Breast epithelium (tissue), 3 donors: ENCODE results near the gene SEMA6D.

ENCODE experiments used
- CTCF ChIP-seq, 3 donors: fragments of 450-650 bp; IDR thresholded peaks; one replicate each; pipeline ENCODE4 v1.5.1; 2016 to 2017; ENCODE audit warnings: antibody characterized with exemption in 3 of 3, mild to moderate bottlenecking in 3 of 3, moderate library complexity in 3 of 3
- POLR2AphosphoS5 ChIP-seq, 3 donors: sonication (generic); formaldehyde crosslinking; IDR thresholded peaks; one replicate each; pipeline ENCODE4 v1.6.1; 2017; ENCODE audit warnings: antibody characterized with exemption in 3 of 3

DNA sequence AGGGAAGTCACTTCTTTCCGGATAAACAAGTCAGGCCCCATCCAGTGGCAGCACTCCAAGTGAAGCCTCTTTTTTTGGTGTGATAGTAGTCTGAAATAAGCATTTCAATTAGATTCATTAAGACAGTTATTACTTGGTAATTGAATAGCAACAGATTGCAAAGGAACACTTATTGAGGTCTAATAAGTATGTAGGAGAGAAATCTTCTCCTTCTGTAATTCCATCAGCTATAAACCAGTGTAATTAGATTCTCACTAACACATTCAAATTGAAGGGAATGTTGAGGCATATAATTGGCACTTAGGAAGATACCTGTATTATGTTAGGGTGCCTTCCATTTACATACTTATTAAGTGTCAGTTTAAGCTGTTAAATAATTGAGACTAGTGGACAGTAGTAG is 73.9 kb downstream of the SEMA6D start:
- TF ChIP-seq CTCF (IDR thresholded peaks at IDR 0.05) (no peak), POLR2AphosphoS5 (IDR thresholded peaks at IDR 0.05) (no peak)
